Inflammatory macrophage treated with lipopolysaccharide for 4 hours (primary cell): ENCODE data around the gene TACC2.
"Not testable (repeated sequence)": the region's sequence is repeated elsewhere in the genome, so short reads cannot be mapped to it uniquely, and the experiment has no call there.

Source experiments
- DNase-seq: peaks from one replicate; pipeline ENCODE4 v3.0.0-alpha.2; 2020

Gene TACC2

GRCh38 chr10:122203180-122203579, 214.2 kb downstream of the TACC2 start:
- DNase-seq = not testable (repeated sequence)

DNA sequence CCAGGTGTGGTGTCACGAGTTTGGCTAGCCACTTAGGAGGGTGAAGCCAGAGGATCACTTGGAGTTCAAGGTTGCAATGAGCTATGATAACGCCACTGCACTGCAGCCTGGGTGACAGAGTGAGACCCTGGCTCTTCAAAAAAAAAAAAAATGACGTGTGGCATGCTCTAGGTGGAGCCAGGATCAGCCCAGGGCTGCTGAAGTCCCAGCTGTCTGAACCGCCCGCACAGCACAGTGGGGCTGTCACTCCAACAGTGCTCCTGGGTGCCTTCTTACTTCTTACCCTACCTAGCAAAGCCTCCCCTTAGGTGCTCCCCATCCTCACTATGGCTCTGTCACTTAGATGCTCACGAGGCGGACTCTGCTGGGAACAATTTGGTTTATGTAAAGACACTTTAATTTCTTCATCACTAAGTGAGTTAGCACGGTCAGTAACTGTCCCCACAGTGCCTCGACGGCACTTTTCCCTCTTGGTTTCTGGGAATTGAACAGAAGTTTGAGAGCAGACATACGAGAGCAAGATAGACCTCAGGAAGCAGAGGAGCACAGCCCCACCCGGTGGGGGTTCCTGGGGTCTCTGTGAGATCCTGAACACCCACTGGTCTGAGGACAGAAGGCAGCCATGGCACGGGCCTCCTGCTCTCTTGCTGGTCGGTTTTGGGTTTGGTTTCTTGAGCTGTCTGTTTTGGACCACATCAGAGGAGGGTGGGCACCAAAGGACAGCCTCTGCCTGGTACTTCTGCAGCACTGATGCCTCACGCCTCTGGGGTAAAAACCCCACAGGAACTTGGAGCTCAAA, 215.9 kb downstream of the TACC2 start:
- no peak for DNase-seq

DNA sequence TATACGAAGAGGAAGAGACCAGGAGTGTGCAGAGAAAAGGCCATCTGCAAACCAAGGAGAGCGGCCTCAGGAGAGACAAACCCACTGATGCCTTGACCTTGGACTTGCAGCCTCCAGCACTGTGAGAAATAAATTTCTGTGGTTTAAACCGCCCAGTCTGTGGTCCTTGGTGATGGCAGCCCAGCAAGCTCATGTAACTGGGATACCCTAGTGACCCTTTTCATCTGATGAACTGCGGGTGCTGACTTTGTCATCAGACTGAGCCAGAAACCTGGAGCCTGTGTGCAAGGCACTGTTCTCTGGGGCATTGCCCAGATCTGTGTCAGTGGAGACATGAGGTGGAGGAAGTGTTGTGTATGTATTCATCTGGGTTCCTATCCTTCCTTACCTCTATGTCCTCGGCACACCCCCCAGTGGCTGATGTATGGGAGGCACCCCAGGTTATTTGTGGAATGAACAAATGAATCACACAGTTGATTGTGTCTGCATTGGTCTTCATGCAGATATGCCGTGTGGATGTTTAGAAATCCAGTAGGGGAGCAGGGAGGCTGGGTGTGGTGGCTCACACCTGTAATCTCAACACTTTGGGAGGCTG, 217.6 kb downstream of the TACC2 start:
- no peak for DNase-seq

DNA sequence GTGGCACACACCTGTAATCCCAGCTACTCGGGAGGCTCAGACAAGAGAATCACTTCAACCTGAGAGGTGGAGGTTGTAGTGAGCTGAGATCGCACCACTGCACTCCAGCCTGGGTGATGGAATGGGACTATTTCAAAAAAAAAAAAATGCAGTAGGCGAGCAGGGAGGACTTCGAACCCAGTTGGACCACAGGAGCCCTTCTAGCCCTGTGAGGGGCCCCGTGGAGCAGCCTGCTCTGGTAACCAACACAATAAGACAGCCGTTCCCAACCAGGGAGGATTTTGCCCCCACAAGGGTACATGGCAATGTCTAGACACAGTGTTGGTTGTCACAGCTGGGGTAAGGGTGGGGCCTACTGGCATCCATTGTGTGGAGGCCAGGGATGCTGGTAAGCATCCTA, 218.2 kb downstream of the TACC2 start:
- DNase-seq = no peak

- no peak for DNase-seq
Measured at GRCh38 chr10:122207596-122207995, 218.6 kb downstream of the TACC2 start.

DNA sequence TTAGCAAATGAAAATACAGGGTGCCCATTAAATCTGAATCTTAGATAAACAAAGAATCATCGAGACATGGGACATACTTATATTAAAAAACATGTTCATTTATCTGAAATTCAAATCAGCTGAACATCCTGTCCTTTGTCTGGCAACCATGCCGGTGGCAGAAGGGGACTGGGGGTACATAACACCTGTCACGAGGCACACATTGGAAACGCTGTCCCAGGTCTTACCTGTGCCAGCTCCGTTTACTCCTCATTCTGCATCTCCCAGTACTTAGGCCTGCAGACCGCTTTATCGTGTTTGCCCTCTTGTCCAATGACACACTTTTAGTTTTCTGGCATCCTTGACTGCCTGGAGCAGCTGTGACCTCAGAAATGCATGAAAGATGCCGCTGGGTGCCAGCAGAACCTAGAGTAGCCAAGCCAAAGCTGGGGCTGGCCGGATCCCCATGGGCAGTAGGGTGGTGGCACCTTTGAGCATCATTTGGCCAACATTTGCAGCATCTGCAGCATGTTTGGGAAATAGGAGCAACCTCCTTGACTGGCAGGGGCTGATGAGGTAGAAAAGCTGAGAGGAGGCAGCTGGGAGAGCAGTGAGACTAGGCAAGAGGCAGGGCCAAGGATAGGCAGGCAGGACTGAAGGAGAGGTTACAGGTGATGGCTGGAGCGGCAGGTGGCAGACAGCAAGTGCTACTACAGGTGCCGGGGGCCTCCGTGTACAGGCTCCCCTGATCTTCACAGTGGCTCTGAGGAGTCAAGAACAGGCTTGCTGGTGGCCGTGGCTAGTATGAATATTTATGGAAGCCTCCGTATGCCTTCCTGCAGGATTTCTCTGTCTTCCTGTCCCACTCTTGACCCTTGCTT, 219.8 kb downstream of the TACC2 start:
- DNase-seq = no peak

DNA sequence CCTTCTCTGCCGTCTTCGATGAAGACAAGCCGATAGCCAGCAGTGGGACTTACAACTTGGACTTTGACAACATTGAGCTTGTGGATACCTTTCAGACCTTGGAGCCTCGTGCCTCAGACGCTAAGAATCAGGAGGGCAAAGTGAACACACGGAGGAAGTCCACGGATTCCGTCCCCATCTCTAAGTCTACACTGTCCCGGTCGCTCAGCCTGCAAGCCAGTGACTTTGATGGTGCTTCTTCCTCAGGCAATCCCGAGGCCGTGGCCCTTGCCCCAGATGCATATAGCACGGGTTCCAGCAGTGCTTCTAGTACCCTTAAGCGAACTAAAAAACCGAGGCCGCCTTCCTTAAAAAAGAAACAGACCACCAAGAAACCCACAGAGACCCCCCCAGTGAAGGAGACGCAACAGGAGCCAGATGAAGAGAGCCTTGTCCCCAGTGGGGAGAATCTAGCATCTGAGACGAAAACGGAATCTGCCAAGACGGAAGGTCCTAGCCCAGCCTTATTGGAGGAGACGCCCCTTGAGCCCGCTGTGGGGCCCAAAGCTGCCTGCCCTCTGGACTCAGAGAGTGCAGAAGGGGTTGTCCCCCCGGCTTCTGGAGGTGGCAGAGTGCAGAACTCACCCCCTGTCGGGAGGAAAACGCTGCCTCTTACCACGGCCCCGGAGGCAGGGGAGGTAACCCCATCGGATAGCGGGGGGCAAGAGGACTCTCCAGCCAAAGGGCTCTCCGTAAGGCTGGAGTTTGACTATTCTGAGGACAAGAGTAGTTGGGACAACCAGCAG, 221.7 kb downstream of the TACC2 start:
- DNase-seq = no peak

DNA sequence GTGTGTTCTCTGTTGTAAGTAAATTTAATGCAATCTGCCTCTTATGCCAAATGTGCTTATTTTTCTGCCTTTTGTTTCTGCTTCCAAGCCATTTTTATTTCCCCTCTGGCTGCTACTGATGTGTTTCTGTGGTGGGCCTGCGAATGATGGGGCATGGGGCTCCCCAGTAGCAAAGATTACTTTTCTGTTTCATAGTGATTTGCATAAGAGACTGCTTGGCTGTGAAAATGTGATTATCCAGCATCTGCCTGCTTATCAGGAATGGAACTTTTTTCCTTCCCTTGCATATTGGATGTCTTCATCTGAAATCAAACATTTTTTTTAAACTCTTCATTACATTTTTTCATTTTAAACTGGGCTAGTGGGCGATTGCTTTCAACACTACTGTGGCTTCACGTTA, 224.4 kb downstream of the TACC2 start:
- no peak for DNase-seq

GRCh38 chr10:122213766-122214165, 224.8 kb downstream of the TACC2 start:
- DNase-seq = no peak

- DNase-seq = no peak
Measured at GRCh38 chr10:122216047-122216446, 227.1 kb downstream of the TACC2 start.

- DNase-seq = no peak
Measured at GRCh38 chr10:122219340-122219739, 230.4 kb downstream of the TACC2 start.

DNA sequence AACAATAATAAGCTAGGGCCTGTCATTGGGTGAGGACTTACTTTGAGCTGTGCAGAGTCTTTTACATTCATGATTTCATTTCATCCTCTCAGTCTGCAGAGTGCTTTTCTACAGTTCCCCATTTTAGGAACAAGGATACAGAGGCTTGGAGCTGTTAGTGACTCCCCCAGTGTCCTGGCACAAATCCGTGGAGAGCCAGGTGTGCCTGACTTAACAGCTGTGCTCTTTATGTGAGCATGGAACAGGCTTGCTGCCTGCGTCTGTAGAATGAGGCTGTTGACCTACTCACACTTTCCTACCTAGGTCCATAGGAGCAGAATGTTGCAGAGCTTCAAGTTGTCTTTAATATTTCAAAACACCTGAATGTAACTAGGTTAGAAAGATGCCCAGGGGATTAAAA, 231.8 kb downstream of the TACC2 start:
- no peak for DNase-seq

- DNase-seq = no peak
Measured at GRCh38 chr10:122221958-122222357, 233.0 kb downstream of the TACC2 start.

DNA sequence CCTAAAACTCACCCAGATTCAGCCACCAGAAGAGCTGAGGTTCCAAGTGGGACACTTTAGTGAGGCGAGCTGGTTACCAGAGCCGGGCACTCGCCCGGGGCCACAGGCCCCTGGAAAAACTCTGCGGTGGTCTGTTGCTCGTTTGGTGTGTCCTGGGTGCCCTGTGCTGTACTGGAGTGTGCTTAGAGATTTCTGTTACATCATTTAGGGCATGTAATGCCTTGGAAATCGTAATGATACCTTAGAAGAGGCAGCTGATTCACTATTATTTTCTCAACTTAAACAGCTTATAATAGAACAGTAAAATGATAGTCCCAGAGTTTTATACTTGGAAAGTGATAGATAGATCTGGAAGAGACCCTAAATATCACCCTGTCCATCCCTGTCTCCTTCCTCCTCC, 233.7 kb downstream of the TACC2 start:
- DNase-seq = no peak

DNA sequence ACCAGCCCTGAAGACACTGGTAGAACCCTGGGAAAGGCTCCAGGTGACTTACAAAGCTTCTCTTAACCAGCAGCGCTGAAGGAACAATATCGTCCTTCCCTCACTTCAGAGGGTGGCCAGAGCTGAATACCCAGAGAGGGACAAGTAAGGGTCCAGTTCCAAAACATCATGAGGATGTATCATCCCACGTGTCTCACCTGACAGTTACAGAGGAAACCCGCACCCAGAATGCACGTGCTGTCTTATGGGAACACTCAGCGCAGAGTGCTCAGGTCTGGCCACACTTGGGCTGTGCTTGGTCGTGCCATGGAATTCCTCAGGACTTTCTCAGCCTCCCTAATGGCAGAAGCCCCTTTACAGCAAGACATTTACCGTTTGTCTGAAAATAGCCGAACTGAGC, 235.2 kb downstream of the TACC2 start:
- DNase-seq = no peak

DNA sequence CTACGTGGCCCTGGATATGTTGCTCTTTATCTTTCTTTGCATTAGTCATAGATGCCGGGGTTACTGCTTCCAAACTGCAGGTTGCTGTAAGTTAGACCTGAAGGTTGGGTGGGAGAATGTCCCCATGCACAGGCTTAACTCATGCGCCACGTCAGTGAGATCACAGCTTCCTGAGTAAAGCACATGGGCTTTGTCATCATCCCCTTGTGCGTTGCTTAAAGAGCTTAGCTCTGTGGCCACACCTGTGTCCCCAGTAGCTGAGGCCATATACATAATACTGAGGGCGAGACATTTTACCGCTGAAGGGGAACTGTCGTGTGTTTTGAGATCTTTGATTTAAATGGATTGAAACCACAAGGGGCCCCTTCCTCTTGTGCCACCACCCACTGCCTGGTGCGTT, 236.4 kb downstream of the TACC2 start:
- DNase-seq = no peak

GRCh38 chr10:122227754-122228153, 238.8 kb downstream of the TACC2 start:
- no peak for DNase-seq

- no peak for DNase-seq
Measured at GRCh38 chr10:122229666-122230065, 240.7 kb downstream of the TACC2 start.

DNA sequence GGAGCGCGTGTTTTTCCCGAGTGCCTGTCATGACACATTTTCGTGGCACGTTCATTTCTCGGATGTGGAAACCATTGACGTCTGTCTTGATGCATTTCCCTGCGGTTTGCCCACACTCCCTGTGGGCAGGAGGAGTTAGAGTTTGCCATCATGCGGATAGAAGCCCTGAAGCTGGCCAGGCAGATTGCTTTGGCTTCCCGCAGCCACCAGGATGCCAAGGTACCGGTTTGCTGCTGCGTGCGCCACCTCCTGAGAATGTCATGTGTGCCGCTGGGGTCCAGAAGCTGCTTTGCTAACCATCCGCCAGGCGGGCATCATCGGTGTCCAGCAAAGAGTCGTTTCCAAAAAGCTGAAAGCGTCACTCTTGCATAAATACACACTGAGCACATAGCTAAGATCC, 241.3 kb downstream of the TACC2 start:
- no peak for DNase-seq

DNA sequence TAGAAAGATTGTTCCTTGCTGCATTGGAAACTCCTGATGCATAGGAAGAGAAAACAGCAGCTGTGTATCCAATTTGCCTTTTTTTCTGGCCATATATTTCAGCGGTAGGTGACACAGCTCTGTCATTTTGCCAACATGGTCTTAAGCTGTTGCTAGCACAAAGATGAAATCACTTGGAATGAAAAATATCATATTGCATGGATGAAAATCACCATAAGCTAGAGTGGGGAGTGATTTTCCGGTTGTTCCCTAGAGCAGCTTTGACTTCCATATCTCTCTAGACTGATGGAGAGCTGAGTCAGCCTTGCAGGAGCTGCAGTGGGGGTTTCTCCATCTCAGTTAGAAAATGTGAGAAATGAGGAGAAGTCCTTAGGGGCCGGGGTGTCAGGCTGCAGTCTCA, 243.8 kb downstream of the TACC2 start:
- DNase-seq = no peak

DNA sequence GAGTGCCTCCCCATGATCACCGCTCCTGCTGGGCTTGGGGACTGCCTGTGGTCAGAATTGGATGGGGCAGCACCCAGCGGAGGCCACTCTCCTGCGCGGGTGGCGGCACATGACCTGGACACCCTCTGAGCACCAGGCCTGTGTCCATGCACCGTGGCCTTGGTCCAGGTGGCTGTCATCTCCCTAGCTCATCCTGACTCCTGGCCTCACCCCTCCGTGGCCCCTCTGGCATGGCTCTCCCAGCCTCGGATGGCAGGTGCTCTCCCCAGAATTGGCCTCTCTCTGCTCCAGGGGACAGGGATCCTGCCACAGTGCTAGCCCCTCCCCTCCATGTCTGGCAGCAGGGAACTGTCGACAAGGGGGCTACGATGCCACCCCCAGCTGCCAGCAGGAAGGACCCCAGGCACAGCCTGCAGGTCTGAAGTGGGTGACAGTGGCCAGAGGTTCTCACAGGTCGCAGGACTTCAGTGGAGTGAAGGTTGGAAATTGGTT, 244.9 kb downstream of the TACC2 start:
- no peak for DNase-seq

DNA sequence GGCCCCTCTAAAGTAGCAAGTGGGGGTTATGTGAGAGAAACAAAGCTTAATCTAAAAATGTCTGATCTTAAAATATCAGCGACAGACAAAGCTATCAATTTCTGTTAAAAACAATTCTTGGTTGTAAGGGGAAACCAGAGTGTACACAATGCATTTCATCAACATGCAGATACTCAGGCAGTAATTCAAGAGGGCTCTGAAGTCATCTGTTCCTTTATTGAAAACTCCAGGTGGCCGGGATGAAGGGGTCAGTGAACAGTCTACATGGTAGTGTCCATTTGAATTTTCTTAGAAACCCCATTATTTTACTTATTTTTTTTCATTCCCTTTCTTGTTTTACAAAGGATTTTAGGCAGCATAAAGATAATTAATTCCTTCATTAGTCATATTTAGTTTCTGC, 245.5 kb downstream of the TACC2 start:
- no peak for DNase-seq
